ENCODE results near the gene CASK. TPM values are rescaled to one million over a fixed set of nuclear protein-coding genes. Genes with fewer than 3 reads are reported as not detected.
"Not testable (repeated sequence)": the region's sequence is repeated elsewhere in the genome, so short reads cannot be mapped to it uniquely, and the experiment has no call there.

Gene CASK
- total RNA-seq, 1 experiment from 2014 or later = 163 TPM

GRCh38 chrX:41655631-41656030 is 267.7 kb downstream of the CASK start:
- no TSS peak for BruUV-seq (replicated peaks)
- POLR2A ChIA-PET = no interaction called here
- no peaks in the 10 kb centered on the region for H3K27me3 ChIP-seq (replicated peaks; ENCODE audit: control insufficient read depth, insufficient read depth, low read length)
- no peak overlapping the region for H3K27ac Mint-ChIP-seq (ENCODE audit: unreplicated experiment)
- no peak overlapping the region for H3K4me3 Mint-ChIP-seq (ENCODE audit: unreplicated experiment)
- DNase-seq = no peak
- no peaks in the 10 kb centered on the region for H3K4me1 Mint-ChIP-seq (ENCODE audit: low read depth, unreplicated experiment)
- peaks cover 10% of the 10 kb centered on the region for H3K9me3 Mint-ChIP-seq (ENCODE audit: unreplicated experiment)
- CTCF ChIA-PET = no interaction called here
- H3K9me3 ChIP-seq = no peaks in the 10 kb centered on the region
- H3K27me3 Mint-ChIP-seq (ENCODE audit: insufficient read depth, unreplicated experiment) = no peaks in the 10 kb centered on the region
- H3K36me3 Mint-ChIP-seq (ENCODE audit: insufficient read depth, unreplicated experiment) = peaks cover 57% of the 10 kb centered on the region
- intact Hi-C loops (cut with micrococcal nuclease; ENCODE audit: unreplicated experiment) = no loop called here
- H3K36me3 ChIP-seq (ENCODE audit: control insufficient read depth, insufficient read depth, low read length) = no peaks in the 10 kb centered on the region
- TF ChIP-seq CTCF (IDR thresholded peaks at IDR 0.05; ENCODE audit: insufficient read depth in 1 of 2, low read depth in 1 of 2, low read length in 1 of 2, severe bottlenecking in 1 of 2, unreplicated experiment in 1 of 2) = no peak
- no peak overlapping the region for H3K4me3 ChIP-seq (ENCODE audit: low read depth, low read length)
- no peaks in the 10 kb centered on the region for H3K4me1 ChIP-seq

GRCh38 chrX:41655101-41655500 is 268.3 kb downstream of the CASK start:
- Mint-ChIP-seq H3K4me3 (ENCODE audit: unreplicated experiment) (no peak overlapping the region), H3K36me3 (ENCODE audit: insufficient read depth, unreplicated experiment) (peaks cover 62% of the 10 kb centered on the region), H3K4me1 (ENCODE audit: low read depth, unreplicated experiment) (no peaks in the 10 kb centered on the region), H3K27ac (ENCODE audit: unreplicated experiment) (no peak overlapping the region), H3K9me3 (ENCODE audit: unreplicated experiment) (peaks cover 10% of the 10 kb centered on the region), H3K27me3 (ENCODE audit: insufficient read depth, unreplicated experiment) (no peaks in the 10 kb centered on the region)
- H3K27me3 ChIP-seq (replicated peaks; ENCODE audit: control insufficient read depth, insufficient read depth, low read length) = no peaks in the 10 kb centered on the region
- DNase-seq = no peak
- H3K4me1 ChIP-seq = no peaks in the 10 kb centered on the region
- no peak overlapping the region for H3K4me3 ChIP-seq (ENCODE audit: low read depth, low read length)
- POLR2A ChIA-PET = no interaction called here
- CTCF ChIA-PET = no interaction called here
- no TSS peak for BruUV-seq (replicated peaks)
- no peak for TF ChIP-seq CTCF (IDR thresholded peaks at IDR 0.05; ENCODE audit: insufficient read depth in 1 of 2, low read depth in 1 of 2, low read length in 1 of 2, severe bottlenecking in 1 of 2, unreplicated experiment in 1 of 2)
- H3K9me3 ChIP-seq = no peaks in the 10 kb centered on the region
- H3K36me3 ChIP-seq (ENCODE audit: control insufficient read depth, insufficient read depth, low read length) = no peaks in the 10 kb centered on the region
- intact Hi-C loops (cut with micrococcal nuclease; ENCODE audit: unreplicated experiment) = no loop called here

GRCh38 chrX:41653125-41653524 is 270.2 kb downstream of the CASK start:
- BruUV-seq (replicated peaks) = no TSS peak

GRCh38 chrX:41646201-41646600 is 277.2 kb downstream of the CASK start:
- H3K4me1 ChIP-seq; BruUV-seq (replicated peaks); intact Hi-C loops (cut with micrococcal nuclease; ENCODE audit: unreplicated experiment); H3K27ac Mint-ChIP-seq (ENCODE audit: unreplicated experiment); DNase-seq; H3K9me3 ChIP-seq; H3K27me3 ChIP-seq (replicated peaks; ENCODE audit: control insufficient read depth, insufficient read depth, low read length); H3K36me3 ChIP-seq (ENCODE audit: control insufficient read depth, insufficient read depth, low read length); POLR2A ChIA-PET; H3K4me3 ChIP-seq (ENCODE audit: low read depth, low read length); H3K4me1 Mint-ChIP-seq (ENCODE audit: low read depth, unreplicated experiment); H3K4me3 Mint-ChIP-seq (ENCODE audit: unreplicated experiment); CTCF ChIA-PET; H3K27me3 Mint-ChIP-seq (ENCODE audit: insufficient read depth, unreplicated experiment): not testable (repeated sequence)
- H3K9me3 Mint-ChIP-seq (ENCODE audit: unreplicated experiment) = peaks cover 14% of the 10 kb centered on the region
- peaks cover 77% of the 10 kb centered on the region for H3K36me3 Mint-ChIP-seq (ENCODE audit: insufficient read depth, unreplicated experiment)

More at GRCh38 chrX:41653125-41653524, 270.2 kb downstream of the CASK start:
- Mint-ChIP-seq H3K4me1 (ENCODE audit: low read depth, unreplicated experiment) (no peaks in the 10 kb centered on the region), H3K27ac (ENCODE audit: unreplicated experiment) (no peak overlapping the region), H3K4me3 (ENCODE audit: unreplicated experiment) (no peak overlapping the region), H3K9me3 (ENCODE audit: unreplicated experiment) (peaks cover 23% of the 10 kb centered on the region), H3K27me3 (ENCODE audit: insufficient read depth, unreplicated experiment) (no peaks in the 10 kb centered on the region), H3K36me3 (ENCODE audit: insufficient read depth, unreplicated experiment) (peaks cover 65% of the 10 kb centered on the region)
- H3K4me3 ChIP-seq (ENCODE audit: low read depth, low read length) = no peak overlapping the region
- no peaks in the 10 kb centered on the region for H3K36me3 ChIP-seq (ENCODE audit: control insufficient read depth, insufficient read depth, low read length)
- no peaks in the 10 kb centered on the region for H3K27me3 ChIP-seq (replicated peaks; ENCODE audit: control insufficient read depth, insufficient read depth, low read length)
- no peaks in the 10 kb centered on the region for H3K9me3 ChIP-seq
- DNase-seq = no peak
- ChIA-PET POLR2A (no interaction called here), CTCF (no interaction called here)
- no peak for TF ChIP-seq CTCF (IDR thresholded peaks at IDR 0.05; ENCODE audit: insufficient read depth in 1 of 2, low read depth in 1 of 2, low read length in 1 of 2, severe bottlenecking in 1 of 2, unreplicated experiment in 1 of 2)
- intact Hi-C loops (cut with micrococcal nuclease; ENCODE audit: unreplicated experiment) = no loop called here
- no peaks in the 10 kb centered on the region for H3K4me1 ChIP-seq
